Measurements from ENCODE around the gene DUSP1.

- TF ChIP-seq CTCF (IDR thresholded peaks at IDR 0.05) (no peak), POLR2A (IDR thresholded peaks at IDR 0.05) (no peak)
Observed at GRCh38 chr5:172722327-172722815, 48.6 kb downstream of the DUSP1 start.

All from testis (tissue), 2 donors.